ENCODE measurements around the gene IL17REL.

Gene IL17REL

GRCh38 chr22:50045211-50046018 is 32.9 kb upstream of the IL17REL start:
- no peak for DNase-seq

- DNase-seq: no peak
Measured at GRCh38 chr22:50044485-50045118, 32.0 kb upstream of the IL17REL start.

- no peak for DNase-seq
Measured at GRCh38 chr22:50041361-50042065, 28.9 kb upstream of the IL17REL start.

- no peak for DNase-seq
Measured at GRCh38 chr22:50040717-50041116, 28.2 kb upstream of the IL17REL start.

- DNase-seq: no peak
Measured at GRCh38 chr22:50039669-50040443, 27.3 kb upstream of the IL17REL start.

GRCh38 chr22:50035976-50036724 is 23.6 kb upstream of the IL17REL start:
- DNase-seq: no peak

- DNase-seq: no peak
Measured at GRCh38 chr22:50035131-50035881, 22.7 kb upstream of the IL17REL start.

GRCh38 chr22:50034126-50035081 is 21.8 kb upstream of the IL17REL start:
- DNase-seq: no peak

GRCh38 chr22:50032941-50033601 is 20.5 kb upstream of the IL17REL start:
- DNase-seq: no peak

GRCh38 chr22:50032109-50032871 is 19.7 kb upstream of the IL17REL start:
- no peak for DNase-seq

- DNase-seq: no peak
Measured at GRCh38 chr22:50031189-50032091, 18.9 kb upstream of the IL17REL start.

- DNase-seq: peak; percentile 75
Measured at GRCh38 chr22:50030297-50031188, 18.0 kb upstream of the IL17REL start.

- DNase-seq: no peak
Measured at GRCh38 chr22:50027639-50028537, 15.3 kb upstream of the IL17REL start.

- no peak for DNase-seq
Measured at GRCh38 chr22:50025993-50026392, 13.4 kb upstream of the IL17REL start.

- no peak for DNase-seq
Measured at GRCh38 chr22:50022171-50022819, 9.7 kb upstream of the IL17REL start.
